GDM1 (cell line): ENCODE data around the gene FLNA.
"Not testable (repeated sequence)": the region's sequence is repeated elsewhere in the genome, so short reads cannot be mapped to it uniquely, and the experiment has no call there.

ENCODE experiments used
- DNase-seq: peaks from one replicate; lab custom pipeline; 2025; lab: John Stamatoyannopoulos, UW

The FLNA gene

GRCh38 chrX:154343063-154343462 is 31.4 kb downstream of the FLNA start:
- DNase-seq = not testable (repeated sequence)

GRCh38 chrX:154341399-154342298 is 32.8 kb downstream of the FLNA start:
- DNase-seq = not testable (repeated sequence)

- DNase-seq = no peak
Observed at GRCh38 chrX:154334496-154334895, 39.9 kb downstream of the FLNA start.

GRCh38 chrX:154333837-154334271 is 40.6 kb downstream of the FLNA start:
- DNase-seq = peak; percentile 30

GRCh38 chrX:154333116-154333515 is 41.3 kb downstream of the FLNA start:
- DNase-seq = no peak

GRCh38 chrX:154332561-154332960 is 41.9 kb downstream of the FLNA start:
- DNase-seq = no peak

GRCh38 chrX:154329294-154329693 is 45.1 kb downstream of the FLNA start:
- no peak for DNase-seq

- DNase-seq = no peak
Observed at GRCh38 chrX:154328646-154329045, 45.8 kb downstream of the FLNA start.

GRCh38 chrX:154327038-154327820 is 47.2 kb downstream of the FLNA start:
- DNase-seq = no peak

- no peak for DNase-seq
Observed at GRCh38 chrX:154325541-154325940, 48.9 kb downstream of the FLNA start.

GRCh38 chrX:154323537-154323936 is 50.9 kb downstream of the FLNA start:
- DNase-seq = no peak

- no peak for DNase-seq
Observed at GRCh38 chrX:154322890-154323289, 51.5 kb downstream of the FLNA start.

- DNase-seq = no peak
Observed at GRCh38 chrX:154321594-154321993, 52.8 kb downstream of the FLNA start.

- no peak for DNase-seq
Observed at GRCh38 chrX:154321152-154321551, 53.3 kb downstream of the FLNA start.

- no peak for DNase-seq
Observed at GRCh38 chrX:154320406-154320805, 54.0 kb downstream of the FLNA start.

- no peak for DNase-seq
Observed at GRCh38 chrX:154317391-154317995, 56.9 kb downstream of the FLNA start.

GRCh38 chrX:154315416-154315815 is 59.0 kb downstream of the FLNA start:
- no peak for DNase-seq

- no peak for DNase-seq
Observed at GRCh38 chrX:154313147-154313546, 61.3 kb downstream of the FLNA start.

- no peak for DNase-seq
Observed at GRCh38 chrX:154312116-154312515, 62.3 kb downstream of the FLNA start.

- DNase-seq = no peak
Observed at GRCh38 chrX:154310616-154311536, 63.6 kb downstream of the FLNA start.

- no peak for DNase-seq
Observed at GRCh38 chrX:154309041-154309775, 65.2 kb downstream of the FLNA start.
